ENCODE results near the gene PTPRD.
"Not testable (repeated sequence)": the region's sequence is repeated elsewhere in the genome, so short reads cannot be mapped to it uniquely, and the experiment has no call there.

Gene PTPRD

DNA sequence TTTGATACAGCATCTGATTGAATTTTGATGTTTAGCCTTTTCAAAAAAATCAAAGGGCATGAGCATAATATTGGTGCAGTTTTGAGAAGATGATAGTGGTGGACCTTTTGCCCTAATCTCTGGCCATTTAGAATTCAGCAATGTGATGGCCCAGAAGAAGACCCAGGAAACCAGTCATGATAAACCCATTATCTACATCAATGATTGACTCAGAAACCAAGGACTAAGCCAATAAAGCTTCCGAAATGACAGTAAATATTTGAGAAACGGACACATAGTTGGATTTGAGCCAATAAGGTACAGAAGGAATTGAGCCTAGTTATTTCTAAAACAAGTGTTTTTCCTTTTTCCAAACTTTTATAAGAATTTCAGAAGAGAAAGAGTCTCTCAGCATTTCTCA lies 1654.4 kb downstream of the PTPRD start:
- no peak for DNase-seq (ENCODE audit: extremely low read depth in 1 of 2, low read depth in 1 of 2)

DNA sequence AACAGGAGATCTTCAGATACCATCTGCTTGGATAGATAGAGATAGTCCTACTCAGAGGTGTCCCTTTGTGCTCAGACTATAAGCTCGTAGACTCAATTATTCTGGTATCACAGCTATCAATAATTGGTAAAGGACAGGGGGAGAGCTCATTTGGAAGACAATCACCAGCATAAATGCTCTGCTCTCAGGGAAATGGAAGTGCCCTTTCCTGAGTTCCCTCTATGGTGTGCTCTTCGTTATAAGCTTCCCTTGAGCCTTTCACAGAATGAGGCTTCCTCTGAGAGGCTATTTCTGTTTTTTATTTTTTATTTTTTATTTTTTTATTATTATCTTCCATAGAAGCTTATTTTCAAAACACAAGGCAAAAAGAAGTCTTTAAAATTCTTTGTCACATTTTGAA lies 1657.5 kb downstream of the PTPRD start:
- no peak for DNase-seq (ENCODE audit: extremely low read depth in 1 of 2, low read depth in 1 of 2)

DNA sequence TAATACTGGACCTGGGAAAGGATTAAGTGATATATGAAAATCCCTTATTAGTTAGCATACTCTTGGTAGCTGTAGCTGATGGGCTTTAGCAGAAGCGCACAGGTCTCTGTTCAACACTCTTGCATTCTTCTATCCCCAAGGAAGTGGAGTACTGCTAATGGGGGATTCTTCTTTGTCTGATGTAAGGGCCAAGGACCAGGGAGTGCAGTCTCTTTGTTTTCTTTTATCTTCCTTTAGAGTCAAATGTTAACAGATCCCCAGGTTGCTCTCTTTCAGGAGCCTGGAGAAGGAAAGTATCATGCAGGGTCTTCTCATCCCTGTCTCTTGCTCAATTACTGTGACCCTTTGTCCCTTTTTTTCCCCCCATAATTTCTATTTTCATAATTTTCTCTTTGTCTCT lies 1666.3 kb downstream of the PTPRD start:
- no peak for DNase-seq (ENCODE audit: extremely low read depth in 1 of 2, low read depth in 1 of 2)

DNA sequence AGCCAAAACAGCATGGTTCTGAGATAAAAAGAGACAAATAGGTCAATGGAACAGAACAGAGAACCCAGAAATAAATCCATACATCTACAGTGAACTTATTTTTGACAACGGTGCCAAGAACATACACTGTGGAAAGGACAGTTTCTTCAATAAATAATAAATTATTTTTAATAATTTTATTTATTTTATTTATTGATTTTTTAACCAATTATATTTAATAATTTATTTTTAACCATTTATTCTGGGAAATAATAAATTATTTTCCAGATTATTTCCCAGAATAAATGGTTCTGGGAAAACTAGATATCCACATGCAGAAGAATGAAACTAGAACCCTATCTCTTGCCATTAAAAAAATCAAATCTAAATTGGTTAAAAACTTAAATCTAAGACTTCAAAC lies 1669.4 kb downstream of the PTPRD start:
- DNase-seq (ENCODE audit: extremely low read depth in 1 of 2, low read depth in 1 of 2), result no peak

DNA sequence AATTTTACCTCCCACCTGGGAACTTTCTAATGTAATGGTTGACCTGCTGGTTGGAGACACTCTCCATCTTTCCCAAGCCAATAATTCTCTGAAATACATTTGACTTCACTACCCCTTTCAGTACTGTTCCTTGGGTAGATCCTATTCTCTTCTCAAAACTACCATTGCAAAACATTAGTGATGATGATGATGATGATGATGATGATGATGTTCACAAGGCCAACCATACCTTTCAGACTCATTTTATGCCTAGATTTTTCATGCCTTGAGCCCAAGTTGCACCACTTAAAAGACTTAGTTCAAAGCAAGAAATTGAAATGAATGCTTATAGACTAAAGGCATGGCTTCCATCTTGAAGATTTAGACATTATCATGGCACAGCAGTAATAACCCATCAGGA lies 1672.2 kb downstream of the PTPRD start:
- no peak for DNase-seq (ENCODE audit: extremely low read depth in 1 of 2, low read depth in 1 of 2)

DNA sequence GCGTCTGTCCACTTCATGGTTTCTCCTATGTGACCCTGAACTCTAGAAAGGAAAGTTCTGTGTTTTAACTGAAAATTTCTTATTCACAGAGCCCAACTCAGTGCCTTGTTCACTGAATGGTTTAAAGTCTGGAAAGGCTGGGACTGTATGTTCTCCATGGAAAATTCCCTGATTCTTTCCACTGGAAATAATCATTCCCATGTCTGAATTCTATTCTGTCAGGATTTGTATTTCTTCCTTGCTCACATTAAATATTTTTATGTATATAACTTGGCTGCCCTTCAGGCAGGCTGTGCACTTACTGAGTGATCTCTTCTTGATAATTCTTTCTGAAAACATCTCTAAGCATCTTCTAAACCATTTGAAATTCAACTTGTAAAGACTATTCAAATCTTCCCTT lies 1686.3 kb downstream of the PTPRD start:
- DNase-seq (ENCODE audit: extremely low read depth in 1 of 2, low read depth in 1 of 2), result no peak

DNA sequence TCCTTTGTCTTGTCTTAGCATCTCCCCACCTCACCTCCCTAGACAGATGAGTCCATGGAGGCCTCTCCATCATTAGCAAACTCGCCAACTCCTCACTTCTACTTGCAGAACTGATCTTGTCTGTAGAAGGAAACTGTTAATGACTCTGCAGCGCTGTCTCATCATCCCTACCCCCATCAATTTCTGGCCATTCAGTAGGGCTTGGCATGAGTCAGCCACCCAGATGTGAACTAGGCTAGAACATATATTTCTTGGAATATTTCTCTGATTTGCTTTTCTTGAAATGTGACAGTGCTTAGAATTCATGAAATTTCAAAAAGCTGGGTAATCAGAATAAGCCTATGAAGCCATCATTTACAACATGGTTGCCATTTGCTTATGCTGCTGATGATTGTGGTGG lies 1688.2 kb downstream of the PTPRD start:
- DNase-seq (ENCODE audit: extremely low read depth in 1 of 2, low read depth in 1 of 2), result no peak

DNA sequence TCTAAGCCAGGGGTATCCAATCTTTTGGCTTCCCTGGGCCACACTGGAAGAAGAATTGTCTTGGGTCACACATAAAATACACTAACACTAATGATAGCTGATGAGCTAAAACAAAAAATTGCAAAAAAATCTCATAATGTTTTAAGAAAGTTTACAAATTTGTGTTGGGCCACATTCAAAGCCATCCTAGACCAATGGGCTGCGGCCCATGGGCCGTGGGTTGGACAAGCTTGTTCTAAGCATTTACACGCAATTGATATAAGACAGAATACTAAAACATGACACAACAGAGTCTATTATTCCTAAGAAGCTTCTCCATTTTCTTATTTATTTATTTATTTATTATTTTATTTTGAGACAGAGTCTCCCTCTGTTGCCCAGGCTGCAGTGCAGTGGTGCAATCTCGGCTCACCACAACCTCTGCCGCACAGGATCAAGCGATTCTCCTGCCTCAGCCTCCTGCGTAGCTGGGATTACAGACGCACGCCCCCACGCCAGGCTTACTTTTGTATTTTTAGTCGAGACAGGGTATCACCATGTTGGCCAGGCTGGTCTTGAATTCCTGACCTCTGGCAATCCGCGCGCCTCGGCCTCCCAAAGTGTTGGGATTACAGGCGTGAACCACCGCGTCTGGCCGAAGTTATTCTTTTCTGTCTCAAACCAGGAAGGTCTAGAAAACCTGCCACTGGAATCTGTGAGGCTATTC lies 1692.2 kb downstream of the PTPRD start:
- DNase-seq (ENCODE audit: extremely low read depth in 1 of 2, low read depth in 1 of 2), result not testable (repeated sequence)

DNA sequence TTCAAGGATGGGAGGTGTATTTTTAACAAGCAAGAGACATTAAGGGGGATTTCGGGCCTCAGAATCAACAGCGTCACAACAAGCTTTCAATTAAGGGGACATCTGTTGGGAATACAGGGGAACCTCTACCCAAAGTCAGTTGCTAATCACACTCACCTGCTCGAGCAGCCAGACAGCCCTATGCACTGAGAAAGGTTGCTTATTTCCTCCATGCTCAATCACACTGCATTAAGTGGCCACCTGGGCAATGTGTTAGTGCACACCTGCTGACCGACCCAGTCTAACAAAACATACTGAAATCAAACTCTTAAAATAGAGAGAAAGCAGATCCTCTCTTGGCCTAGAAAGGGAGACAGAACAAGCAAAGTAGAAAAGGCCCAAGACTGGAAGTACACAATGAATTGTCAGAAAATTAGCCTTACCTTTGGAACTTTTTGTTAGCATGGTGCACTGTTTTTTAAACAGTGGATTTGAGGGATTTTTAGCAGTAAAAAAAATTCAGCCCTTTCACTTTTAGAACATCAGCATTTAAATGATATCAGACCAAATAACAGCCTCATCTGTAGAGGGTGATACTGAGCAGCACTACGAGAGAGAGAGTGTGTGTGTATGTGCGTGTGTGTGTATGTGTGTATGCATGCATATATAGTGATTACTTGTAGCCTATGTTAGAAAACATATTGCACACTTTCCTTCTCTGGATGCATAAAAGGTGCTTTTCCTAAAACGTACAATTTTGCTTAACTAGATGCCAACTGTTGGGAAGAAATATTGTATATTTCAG lies 1694.7 kb downstream of the PTPRD start:
- DNase-seq (ENCODE audit: extremely low read depth in 1 of 2, low read depth in 1 of 2), result no peak

DNA sequence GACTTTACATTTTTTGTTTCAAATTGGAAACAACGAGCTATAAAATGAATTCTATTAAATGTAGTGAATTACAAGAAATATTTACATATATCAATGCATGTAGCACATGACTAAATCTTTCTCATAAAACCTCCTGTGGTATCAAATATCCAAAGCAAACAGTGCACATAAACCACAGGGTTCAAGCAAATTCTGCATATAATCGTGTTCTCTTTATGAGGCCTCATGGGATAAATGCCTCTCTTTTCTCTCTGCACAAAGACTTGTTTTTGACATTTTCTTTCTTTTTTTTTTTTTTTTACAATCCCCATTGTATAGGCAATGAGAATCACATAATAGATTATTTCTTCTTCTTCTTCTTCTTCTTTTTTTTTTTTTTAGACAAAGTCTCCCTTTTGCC lies 1696.0 kb downstream of the PTPRD start:
- DNase-seq (ENCODE audit: extremely low read depth in 1 of 2, low read depth in 1 of 2), result no peak

DNA sequence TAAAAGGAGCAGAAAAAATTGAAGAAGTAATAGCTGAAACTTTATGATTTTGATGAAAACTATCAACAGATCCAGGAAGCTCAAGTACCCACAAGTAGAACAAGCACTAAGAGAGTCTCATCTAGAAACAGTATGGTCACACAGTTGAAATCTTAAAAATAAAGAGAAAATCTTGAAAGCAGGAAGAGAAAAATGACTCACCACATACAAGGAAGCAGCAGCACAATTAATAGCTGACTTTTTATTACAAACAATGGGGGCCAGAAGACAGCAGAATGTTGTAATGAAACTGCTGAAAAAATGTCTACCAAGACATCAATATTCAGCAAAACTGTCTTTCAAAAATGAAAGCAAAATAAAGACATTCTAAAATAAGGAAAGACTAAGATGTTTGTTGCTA lies 1704.9 kb downstream of the PTPRD start:
- DNase-seq (ENCODE audit: extremely low read depth in 1 of 2, low read depth in 1 of 2), result no peak

DNA sequence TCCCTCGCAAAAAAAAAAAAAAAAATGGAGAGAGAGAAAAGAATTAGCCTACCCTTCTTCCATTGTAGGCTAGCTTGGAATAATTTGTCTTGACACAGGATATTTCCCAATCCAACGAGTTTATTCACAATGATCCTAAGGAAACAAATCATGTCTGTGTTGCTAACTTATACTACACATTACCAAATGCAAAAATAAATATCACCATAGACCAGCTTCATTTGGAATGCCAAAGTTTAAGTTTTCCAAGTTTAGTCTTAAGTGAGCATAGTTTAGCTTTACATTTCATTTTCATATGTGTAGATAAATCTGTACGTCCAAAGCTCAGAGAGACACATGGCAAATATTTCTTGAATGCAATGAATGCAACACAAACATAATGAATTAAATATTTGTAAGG lies 1707.1 kb downstream of the PTPRD start:
- DNase-seq (ENCODE audit: extremely low read depth in 1 of 2, low read depth in 1 of 2), result no peak

DNA sequence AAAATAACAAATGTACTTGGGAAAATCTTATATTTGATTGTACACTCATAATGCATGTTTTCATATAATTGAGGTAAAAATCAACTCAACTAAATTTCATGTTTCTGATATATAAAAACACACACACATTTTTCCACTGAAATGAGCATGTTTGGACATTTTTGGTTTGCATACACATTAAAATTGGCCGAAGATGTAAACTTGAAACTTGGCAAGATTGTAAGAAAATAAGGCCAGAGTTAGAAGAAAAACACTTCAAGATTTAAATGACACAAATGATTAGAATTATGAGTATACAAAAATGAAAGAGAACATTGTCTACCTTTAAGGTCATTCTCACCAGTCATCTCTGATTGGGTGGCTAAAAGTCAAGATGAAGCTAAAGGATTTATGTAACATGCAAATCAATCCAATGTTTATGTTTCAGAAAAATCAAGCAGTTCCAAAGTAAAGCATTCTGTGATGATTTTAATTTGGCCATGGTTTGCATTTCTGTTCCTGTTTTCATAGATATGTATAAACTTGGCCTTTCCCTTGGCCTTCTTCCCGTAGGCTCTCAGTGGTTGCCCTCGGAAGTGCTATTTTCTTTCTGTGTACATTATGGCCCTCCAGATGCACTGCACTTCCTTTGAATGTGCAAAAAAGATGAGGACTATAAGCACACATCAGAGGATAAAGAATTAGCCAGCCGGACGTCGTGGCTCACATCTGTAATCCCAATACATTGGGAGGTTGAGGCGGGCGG lies 1707.9 kb downstream of the PTPRD start:
- no peak for DNase-seq (ENCODE audit: extremely low read depth in 1 of 2, low read depth in 1 of 2)

DNA sequence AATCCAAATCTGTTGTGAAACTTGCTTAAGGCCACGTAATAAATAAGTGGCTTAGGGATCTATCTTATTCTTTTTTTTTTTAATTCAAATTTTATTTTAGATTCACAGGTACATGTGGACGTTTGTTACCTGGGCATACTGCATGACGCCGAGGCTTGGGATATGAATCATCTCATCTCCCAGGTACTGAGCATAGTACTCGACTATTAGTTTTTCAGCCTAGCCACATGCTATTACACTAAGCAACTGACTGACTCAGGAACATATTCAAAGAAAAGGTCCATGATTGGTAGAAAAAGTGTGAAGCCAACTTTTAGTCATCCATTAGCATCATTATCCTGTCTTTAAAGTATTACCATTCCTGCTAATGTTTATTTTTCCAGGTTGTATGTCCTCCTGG lies 1709.7 kb downstream of the PTPRD start:
- DNase-seq (ENCODE audit: extremely low read depth in 1 of 2, low read depth in 1 of 2), result no peak

DNA sequence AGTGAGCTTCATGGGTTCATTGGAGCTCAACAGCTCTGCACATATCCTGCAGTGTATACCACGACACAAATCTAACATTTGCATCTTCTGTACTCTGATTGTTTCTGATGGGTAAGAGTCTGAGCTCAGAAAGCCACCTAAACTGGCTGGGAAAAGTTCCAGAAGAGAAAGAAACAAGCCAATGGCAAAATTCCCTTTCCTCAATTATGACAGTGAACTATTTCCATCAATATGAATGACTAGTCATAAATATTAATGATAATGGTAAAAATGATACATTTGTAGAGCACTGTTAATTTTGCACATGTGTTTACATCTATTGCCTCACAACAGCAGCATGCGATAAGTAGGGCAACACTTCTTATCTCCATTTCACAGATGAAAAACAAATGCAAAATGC lies 1711.7 kb downstream of the PTPRD start:
- DNase-seq (ENCODE audit: extremely low read depth in 1 of 2, low read depth in 1 of 2), result no peak

DNA sequence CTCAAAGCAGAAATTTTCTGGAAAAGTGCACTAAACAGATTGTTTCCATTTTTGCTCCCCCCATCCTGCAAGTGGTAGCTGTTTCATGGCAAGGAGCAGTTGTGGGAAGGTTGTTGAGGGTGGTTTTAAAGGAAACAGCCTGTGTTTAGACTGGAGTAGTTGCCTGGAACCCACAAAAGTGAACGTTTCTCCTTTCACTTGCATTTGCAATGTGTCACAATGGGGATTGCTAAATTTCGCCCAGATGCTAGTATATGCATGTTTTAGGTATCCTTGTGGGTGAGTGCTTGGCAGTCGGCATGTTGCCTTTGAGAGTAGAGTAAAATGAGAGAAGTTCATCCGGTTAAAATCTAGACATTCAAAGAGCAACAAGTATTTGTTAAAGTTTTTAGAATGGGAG lies 1713.3 kb downstream of the PTPRD start:
- DNase-seq (ENCODE audit: extremely low read depth in 1 of 2, low read depth in 1 of 2), result no peak

DNA sequence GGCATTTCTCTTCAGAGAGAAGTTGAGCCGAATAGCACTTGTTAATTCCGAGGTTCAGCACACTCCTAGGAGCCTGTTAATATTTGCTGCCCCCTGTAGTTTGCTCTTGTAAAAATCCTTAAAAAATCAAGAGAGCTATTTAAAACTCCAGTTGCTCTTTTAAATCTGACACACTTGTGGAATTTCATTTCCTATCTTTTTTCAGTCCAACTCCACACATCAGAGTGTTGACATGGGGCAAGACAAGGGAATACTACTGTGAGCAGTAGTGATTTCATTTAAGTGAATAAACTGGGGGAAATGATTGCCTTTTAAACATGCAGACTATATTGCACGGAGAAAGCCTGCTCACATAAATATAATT lies 1717.0 kb downstream of the PTPRD start:
- no peak for DNase-seq (ENCODE audit: extremely low read depth in 1 of 2, low read depth in 1 of 2)

DNA sequence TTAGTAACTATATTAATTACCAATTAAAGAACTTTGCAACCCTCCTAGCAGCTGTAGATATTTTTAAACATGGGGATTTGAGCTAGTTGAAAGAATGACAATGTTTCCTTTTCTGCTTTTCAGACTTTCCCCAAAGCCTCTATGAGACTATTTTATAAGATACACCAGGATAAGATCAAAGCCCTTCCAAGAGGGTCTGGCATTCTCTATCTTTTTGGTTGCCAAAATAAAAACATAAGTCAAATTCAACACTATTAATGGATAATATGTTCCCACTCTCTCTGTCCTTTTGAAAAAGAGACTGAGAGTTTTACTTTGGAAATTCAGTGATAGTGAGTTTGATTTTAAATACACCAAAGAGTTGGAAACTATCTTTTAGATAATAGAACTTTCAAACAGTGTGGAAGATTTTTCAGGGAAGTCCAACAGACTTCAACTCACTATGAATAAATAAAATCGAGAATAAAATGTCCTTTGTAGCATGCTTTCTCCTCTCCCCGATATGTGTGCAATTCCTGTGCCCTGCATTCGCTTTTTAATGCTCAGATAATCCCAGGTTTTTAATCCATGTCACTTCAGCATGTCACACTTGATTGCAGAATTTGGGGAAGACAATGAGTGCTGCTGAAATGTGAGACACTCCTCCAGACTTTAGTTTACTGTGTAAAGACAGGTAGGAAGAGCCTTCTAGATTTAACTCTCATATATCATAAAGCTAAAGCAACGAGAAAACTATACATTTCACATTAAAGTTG lies 1717.5 kb downstream of the PTPRD start:
- DNase-seq (ENCODE audit: extremely low read depth in 1 of 2, low read depth in 1 of 2), result no peak

DNA sequence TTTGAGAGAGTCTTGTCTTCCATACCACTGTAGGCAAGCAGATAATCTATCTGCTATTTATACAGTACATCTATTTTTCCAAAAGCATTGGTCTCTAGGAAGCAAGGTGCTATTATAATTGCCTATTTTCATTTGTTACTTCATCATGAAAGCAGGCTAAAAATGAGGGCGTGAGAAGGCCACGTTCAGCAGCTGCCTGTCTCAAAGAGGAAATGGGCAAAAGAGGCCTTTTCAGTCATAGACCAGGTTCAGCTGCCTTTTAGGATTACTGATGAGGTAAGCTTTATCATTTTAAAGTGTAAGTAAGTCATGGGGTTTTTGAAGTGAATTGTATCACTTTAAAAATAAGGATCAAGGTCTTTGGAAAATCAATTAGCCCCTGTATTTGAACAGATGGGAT lies 1722.1 kb downstream of the PTPRD start:
- DNase-seq (ENCODE audit: extremely low read depth in 1 of 2, low read depth in 1 of 2), result no peak

DNA sequence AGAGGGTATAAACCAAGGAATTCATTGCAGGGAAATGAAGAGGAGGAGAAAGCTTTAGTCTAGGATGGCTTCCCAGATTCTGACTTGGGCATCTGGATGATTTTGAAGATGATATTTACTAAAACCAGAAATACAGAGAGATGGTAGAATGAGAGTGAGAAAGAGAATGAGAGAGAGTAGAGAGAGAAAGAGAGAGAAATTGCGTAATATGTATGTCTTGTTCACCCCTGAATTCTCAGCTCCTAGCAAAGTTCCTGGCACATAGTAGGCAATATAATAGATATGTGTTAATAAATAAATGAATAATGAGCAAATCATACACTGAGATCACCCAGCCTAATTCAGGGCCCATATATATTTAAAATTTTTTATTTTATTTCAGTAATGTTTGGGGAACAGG lies 1723.7 kb downstream of the PTPRD start:
- no peak for DNase-seq (ENCODE audit: extremely low read depth in 1 of 2, low read depth in 1 of 2)

DNA sequence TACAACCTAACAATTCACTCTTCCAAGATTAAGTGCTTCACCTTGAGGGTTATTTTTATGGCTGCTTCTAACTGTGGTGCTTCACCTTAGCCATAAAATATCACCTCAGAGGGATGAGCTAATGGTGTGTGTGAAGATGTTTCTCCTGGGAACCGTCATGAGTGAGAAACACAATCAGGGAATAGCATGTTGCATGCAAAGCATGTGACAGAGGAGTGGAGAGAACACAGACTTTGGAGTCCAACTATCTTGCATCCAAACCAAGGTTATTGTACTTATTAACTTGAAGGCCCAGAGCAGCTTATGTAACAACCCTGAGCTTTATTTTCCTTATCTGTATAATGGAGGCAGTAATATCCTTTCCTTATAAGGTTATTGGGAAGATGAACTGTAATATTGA lies 1724.2 kb downstream of the PTPRD start:
- no peak for DNase-seq (ENCODE audit: extremely low read depth in 1 of 2, low read depth in 1 of 2)

All from activated CD8-positive, alpha-beta memory T cell treated with anti-CD3 and anti-CD28 coated beads for 1 hour (primary cell).